GM18861 (cell line): ENCODE data around the gene PAXX.

Experiments
- ATAC-seq: cut with Tn5 transposase; IDR thresholded peaks from one replicate; pipeline ENCODE4 v1.9.1; 2021; ENCODE audit not compliant: unreplicated experiment

PAXX gene

DNA sequence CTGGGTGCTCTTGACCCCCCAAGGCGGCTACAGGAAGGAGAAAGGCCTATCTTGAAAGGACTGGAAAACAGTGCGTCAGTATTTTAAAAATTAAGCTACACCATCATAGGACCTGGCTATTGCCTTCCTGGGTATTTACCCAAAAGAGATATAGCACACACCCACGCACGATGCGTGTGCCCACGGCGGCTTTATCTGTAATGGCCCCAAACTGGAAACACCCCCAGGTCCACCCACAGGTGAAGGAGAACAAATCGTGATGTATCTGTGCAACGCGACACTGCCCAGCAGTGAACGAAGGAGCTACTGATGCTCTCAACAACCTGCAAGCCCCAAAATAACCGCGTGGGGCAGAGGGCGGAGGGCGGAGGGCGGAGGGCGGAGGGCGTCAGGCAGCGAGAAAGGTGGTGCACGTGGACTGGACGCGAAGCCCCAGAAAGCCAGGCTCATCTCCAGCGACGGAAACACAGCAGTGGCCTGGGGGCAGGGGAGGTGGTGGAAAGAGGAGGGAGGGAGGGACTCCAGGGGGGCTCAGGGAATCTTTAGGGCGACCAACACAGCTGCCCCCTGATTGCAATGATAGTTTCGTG, 27.3 kb upstream of the PAXX start:
- no peak for ATAC-seq

DNA sequence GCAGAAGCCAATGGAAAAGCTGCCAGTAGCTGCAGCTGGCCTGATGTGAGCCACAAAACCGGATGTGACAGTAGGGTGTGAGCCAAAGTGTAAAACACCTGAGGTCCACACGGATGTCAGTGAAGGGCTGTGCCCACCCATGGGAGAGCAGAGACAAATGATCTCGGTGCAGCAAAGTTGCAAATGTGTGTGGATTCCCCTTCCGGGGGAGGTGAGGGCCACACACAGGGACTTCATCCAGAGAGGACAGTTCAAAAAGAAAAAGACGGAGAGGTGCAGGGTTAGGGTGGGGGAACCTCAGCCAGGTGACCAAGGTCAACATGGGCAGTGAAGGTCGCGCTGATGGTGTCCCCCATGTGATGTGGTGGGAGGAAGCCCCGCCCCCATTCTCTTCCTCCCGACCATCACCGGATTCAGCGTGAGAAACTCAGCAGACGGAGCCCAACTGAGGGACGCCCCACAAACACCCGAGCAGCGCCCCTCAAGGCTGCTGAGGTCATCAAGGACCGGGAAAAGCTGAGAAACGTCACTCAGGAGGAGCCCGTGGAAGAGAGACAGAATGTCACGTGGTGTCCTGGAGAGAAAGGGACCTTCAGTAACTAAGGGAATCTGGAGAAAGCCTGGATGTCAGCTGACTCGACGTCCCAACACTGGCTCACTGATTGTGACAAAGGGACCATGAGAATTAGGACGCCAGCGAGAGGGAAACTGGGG, 26.3 kb upstream of the PAXX start:
- no peak for ATAC-seq

DNA sequence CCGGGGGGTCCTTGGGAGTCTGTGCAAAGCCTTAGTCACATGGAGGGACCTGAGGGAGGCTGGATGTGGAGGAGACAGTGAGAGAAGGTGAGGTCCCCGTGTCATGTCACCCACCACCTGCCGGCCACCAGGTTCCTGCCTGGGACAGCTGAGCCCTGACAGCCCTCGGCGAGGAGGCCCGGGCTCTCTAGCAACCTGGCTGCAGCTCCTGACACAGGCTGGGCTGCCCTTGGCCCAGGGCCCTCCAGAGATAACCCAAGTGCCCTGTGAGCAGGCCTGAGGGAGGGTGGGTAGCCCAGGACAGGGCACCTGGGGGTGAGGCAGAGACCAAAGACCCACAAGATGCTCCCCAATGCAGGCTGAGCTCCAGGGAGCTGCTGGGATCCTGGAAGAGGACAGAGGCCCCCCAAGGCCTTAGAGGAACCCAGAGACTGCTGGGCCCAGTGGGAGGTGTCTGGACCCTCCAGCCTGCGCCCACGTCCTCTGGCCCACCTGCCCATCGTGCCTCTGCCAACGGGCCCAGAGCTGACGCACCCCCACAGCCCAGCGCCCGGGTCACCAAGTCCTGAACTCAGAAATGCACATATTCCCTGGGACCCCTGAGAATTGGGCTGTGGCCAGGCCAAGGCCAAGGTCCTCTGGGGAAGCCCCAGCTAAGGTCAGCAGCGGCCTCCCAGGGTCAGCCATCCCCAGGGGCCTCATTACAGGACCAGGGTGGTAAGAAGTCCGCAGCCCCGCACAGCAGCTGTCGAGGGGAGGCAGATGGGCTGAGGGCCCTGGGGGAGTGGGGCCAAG, 23.7 kb upstream of the PAXX start:
- no peak for ATAC-seq

DNA sequence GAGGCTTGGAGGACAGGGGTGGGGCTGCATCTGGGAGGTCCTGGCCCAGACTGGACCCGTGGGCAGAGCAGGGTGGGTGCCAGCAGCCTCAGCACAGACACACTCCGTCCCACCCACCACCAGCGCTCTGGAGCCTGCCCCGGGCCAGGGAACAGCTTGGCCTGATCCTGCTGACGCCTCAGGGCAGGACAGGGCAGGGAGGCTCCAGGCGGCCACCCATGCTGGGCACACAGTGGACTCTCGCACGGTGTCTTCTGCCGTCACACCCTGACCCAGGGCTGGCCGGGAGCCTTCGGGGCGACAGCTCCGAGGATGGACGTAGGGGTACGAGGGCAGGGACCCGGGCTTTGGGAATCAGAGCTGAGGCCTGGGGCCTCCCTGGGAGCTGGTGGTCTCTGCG, 23.1 kb upstream of the PAXX start:
- no peak for ATAC-seq

DNA sequence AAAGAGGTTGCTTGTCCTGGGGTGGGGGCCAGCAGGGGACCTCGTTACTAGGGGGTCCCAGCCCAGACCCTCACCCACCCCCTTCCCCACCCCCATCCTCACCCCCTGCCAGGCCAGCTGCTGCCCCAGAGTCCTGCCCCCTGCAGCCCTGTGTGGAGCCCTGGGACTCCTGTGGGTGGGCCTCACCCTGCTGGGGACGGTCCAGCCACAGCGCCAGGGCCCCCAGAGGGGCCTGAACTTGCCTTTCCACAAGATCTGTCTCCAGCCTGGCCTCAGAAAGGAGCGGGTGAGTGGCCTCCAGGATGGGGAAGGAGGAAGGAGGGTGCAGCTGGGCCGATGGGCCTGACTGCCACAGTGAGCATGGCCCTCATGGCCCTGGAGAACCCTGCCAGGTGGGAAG, 22.4 kb upstream of the PAXX start:
- no peak for ATAC-seq

DNA sequence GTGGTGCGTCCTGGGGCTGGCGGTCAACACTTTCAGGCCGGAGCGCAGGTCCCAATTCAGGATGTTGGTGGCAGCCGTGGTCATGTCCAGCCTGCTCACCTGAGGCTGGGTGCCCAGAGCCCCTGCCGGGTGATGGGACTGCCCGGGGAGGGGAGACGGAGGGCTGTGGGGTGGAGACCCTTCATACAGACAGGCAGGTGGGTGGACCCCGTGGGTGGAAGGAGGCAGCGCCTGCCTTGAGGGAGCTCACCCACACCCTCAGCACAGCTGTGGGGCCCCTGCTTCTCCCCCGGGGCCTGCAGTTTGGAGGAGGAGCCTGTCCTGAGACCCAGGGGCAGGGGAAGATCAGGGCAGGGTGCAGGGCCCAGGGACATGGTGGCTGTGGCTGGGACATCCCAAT, 21.9 kb upstream of the PAXX start:
- ATAC-seq: no peak

DNA sequence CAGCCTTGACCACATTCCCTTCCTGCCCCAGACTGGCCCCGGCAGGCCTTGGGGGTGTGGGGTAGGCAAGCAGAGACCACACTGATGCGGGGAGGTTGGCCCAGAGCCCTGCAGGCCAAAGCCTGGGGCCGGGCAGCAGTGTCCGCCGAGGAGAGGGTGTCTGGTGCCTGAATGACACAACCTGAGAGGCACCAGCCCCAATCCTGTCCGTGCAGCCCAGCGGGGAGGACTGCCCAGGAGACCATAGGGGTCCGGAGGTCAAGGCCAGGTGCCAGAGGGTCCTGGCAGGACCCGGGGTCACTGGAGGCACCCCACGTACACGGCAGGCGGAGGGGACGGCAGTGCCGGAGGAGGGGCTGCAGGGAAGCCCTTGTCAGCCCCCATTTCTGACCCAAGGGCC, 20.5 kb upstream of the PAXX start:
- ATAC-seq: no peak

DNA sequence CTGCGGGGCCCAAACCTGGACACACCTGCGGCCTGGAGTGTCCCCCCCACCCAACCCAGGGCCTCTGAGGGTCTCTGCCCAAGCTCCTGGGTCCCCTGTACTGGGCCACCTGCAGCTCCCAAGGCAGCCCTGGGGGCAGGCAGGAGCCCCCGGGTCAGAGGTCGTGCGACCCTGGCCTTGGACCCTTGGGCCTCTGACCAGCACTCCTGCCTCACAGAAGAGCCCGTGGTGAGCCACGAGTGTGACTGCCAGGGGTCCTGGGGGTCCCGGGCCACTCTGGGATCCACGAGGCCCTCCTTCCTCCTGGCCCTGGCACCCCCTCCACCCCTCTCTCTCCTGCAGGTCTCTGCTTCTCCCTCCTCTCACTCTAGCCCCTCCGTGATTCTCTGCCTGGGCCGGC, 19.9 kb upstream of the PAXX start:
- ATAC-seq: no peak

DNA sequence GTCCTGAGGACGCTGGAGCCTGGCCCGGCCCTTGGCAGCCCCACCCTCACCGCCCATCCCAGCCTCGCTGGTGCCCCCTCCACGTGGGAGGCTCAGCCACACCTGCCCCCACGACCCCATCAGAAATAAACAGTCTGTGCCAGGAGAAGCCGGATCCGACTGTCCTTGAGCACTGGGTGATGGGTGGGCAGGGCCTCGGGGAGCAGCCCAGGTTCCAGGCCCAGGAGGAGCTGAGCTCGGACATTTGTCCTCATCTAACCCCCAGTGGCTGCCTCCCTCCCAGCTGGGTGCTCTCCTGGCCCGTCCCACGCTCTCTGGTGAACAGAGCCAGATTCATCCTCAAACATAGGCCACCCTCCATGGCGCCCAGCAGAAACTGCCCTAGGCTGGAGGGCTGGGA, 19.5 kb upstream of the PAXX start:
- ATAC-seq: no peak

DNA sequence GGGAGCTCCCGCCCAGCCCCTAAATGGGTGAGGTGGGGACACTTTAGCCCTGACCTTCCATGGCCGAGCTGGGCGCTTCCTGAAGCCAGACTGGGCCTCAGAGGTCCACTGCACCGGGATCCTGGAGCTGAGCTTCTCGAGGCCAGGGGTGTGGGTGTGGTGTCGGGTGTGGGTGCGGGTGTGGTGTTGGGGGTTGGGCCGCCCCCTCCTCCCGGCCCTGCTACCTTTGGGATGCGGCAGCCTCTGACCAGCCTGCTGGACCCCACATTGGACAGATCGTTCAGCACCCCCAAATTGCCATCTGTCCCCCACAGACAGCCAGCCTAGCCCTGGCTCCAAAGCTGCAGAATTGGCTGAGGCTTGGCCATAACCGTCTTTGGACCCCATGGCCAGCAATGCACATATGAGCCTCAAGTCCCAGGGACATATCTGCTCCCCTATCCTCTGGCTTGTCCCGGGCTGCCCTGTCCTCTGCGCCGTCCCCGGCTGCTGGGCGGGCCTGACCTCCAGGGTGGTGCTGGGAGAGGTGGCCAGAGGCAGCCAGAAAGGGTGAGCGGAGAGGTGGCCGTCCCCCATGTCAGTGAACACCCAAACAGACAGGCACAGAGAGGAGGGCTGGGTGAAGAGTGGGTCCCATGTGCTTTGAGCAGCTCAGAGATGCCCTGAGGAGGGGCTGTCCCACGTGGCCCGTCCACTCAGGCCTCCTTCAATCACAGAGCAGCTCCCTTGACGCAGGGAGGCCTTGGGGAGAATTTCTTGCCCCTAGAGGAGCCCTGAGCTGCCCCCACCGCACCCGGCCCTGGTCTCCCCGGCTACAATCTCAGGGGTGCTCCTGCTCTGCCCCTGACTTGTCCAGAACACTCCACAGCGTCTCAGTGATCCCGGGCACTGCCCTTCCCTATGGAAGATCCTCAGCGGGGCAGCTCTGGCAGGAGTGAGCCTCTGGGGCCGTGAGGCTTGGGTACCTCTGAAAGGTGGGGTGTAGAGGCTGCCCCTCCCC, 18.3 kb upstream of the PAXX start:
- ATAC-seq: no peak

DNA sequence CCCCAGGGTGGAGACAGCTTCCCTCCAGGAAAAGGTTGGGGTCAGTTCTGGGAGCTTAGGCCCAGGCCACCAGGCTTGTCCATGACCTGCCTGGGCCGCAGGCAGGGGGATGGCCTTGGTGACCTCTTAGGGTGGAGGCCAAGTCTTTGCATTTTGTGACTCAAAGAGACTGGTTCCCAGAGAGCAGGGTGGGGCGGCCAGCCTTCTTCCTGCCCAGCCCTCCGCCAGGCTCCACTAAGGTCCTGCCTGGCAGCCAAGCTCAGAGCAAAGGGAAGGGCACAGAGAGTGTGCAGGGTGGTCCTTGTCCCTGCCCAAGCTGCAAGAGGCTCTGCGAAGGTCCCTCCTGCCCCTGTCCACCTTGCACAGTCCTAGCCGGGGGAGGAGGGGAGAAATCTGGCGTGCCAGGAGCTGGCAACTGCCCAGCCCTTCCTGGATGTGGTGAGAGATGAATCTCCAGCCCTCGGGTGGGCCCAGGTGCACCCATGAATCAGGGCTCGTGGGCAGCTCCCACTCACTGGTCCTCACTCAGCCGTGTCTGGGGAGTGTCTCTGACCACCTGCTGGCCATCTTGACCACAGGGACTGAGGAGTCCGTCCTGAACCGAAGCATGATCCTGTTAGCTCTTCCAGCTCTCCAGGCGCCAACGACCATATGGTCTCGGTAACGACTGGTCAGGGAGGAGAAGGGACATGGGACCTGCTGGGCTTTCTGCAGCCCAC, 17.2 kb upstream of the PAXX start:
- ATAC-seq: no peak

DNA sequence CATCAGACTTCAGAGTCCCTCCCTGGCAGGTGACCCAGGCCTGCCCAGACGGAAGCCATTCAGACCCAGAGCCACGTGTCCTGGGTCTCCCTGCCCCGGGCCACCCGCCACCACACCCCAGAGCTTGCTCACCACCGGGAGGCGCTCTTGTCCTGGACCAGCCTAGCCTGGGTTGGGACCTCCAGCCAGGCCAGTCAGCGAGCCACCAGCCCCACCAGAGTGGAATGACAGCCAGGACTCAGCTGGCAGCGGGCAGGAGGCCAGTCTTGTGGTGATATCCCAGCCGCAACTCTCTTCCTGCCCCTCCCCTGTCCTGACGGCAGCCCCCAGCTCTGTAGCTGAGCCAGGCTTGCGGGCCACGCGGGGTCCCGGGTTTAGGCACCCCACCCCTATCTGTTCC, 16.6 kb upstream of the PAXX start:
- ATAC-seq: no peak

DNA sequence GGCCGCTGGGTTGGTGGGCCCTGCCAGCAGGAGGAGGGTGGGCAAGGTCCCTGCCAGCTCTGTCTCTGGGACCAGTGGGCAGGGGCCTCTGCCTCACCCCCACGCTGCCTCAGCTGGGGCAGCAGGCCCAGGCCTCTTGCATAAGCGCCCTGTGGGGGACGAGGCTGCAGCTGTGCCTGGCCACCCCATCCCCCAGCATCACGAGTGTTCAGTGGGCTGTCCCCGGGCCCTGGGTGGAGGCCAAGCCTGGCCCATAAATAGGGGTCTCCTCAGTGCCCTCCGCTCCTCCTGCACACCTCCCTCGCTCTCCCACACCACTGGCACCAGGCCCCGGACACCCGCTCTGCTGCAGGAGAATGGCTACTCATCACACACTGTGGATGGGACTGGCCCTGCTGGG, 15.0 kb upstream of the PAXX start, which contains the start of gene PTGDS:
PTGDS (plus strand) TSS at position 282 of the 400 bp plus-strand sequence; CDS start at position 357, 75 bp downstream.
- ATAC-seq: no peak

DNA sequence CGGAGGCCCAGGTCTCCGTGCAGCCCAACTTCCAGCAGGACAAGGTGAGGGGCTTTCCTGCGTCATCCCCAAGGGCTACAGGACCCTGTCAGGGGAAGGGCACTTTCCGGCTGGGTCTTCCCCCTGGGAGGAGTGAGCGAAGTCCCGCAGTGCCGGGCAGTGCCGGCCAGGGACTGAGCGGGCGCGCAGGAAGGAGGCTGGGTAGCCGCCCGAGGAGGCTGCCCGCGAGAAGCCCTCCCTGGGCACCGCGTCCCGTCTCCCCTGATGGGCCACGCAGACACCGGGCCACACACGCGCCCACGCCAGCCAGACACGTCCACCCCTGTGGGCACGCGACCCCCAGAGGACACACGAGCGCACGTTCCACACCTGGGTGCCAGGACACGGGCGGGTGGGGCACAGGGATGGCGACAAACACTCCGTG, 14.6 kb upstream of the PAXX start:
- no peak for ATAC-seq

DNA sequence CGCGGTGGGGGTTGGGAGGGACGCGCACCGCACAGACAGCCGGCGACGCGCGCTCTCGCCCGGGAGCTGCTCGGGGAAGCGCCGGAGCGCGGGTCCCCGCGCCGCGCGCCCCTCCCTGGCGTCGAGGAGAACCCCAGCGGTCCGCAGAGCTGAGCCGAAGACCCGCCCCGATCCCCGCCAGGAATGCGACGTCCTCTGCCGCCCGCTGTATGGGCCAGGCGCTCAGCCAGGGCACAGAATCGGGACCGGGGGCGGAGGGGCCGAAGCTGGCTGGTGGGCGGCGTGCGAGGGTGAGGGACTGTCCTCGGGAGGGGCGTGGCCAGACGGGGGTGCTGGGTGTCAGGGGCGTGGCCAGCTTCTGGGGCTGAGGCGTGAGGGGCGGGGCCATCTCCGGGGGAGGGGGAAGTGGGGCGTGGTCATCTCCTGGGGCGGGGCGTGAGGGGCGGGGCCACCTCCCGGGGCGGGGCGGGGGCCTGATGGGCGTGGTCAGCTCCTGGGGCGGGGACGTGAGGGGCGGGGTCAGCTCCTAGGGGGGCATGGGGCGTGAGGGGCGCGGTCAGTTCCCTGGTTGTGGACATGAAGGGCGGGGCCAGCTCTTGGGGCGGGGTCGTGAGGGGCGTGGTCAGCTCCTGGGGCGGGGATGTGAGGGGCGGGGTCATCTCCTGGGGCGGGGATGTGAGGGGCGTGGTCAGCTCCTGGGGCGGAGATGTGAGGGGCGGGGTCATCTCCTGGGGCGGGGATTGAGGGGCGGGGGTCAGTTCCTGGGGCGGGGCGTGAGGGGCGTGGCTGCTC, 14.0 kb upstream of the PAXX start:
- ATAC-seq: no peak

DNA sequence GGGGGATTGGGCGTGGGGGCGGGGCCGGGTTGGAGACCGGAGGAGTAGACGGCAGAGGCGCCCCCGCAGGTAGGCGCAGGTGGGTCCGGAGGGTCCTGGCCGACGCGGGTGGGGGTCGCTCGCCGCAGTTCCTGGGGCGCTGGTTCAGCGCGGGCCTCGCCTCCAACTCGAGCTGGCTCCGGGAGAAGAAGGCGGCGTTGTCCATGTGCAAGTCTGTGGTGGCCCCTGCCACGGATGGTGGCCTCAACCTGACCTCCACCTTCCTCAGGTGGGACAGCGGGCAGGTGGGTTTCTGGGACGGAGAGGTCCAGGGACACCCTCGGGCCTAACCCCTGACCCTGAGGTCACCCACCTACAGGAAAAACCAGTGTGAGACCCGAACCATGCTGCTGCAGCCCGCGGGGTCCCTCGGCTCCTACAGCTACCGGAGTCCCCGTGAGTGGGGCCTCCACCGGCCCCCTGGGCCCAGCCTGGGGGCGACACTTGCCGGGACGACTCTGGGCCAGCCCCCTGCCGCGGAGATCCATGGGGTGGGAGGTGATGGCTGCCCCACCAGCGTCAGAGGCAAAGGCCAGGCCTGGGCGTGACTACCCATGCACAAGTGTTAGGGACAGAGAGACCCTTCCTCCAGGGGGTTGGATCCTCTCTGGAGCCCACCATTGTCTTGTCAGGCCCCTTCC, 13.2 kb upstream of the PAXX start:
- no peak for ATAC-seq

DNA sequence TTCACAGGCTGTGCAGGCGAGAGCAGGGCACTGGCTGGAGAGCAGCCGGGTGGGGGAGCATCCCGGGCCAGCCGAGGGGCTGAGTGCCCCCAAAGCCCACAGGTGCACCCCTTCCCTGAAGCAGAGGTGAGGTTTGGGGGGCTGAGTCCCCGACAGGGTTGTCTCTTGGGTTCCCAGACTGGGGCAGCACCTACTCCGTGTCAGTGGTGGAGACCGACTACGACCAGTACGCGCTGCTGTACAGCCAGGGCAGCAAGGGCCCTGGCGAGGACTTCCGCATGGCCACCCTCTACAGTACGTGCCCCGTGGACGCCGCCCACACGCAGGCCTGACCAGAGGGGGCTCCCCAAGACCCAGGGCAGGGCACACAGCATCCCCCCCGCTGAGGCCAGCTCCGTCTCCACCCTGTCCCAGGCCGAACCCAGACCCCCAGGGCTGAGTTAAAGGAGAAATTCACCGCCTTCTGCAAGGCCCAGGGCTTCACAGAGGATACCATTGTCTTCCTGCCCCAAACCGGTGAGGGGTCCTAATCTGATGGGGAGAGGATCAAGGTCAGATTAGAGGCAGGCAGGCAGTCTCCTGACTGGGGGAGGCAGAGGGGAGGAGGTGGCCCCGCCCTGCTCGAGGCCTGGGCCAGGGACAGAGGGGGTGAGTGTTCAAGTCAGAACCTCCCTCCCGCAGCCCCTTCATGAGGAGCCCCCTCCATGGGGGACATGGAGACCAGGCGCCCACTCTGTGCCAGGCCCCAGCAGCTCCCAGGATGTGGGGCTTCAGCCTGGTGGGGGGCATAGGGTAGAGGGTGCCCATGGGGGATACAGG, 12.2 kb upstream of the PAXX start:
- ATAC-seq: no peak
